ENCODE data around the gene YEATS2.
"Not testable (repeated sequence)": the region's sequence is repeated elsewhere in the genome, so short reads cannot be mapped to it uniquely, and the experiment has no call there.

Gene YEATS2

DNA sequence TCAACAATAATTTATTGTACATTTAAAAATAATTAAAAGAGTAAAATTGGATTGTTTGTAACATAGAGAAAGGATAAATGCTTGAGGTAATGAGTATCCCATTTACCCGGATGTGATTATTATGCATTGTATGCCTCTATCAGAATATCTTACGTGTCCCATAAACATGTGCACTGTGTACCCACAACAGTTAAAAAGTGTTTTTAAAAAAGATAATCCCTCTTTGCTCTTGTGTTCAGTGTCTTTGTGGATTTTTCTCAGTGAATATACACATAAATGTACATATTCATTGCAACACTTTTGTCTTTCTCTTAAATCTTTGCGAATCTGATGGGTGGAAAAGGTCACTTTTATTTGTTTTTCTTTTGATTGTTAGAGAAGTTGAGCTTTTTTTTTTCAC, 20.4 kb downstream of the YEATS2 start:
- DNase-seq, result no peak

DNA sequence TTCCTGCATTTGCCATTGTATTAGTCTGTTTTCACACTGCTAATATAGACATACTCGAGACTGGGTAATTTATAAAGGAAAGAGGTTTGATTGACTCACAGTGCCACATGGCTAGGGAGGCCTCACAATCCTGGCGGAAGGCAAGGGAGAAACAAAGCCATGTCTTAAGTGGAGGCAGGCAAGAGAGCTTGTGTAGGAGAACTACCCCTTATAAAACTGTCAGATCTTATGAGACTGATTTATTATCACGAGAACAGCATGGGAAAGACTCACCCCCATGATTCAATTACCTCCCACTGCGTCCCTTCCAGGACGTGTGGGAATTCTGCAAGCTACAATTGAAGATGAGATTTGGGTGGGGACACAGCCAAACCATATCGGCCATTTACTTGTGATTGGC, 27.8 kb downstream of the YEATS2 start:
- DNase-seq, result no peak

DNA sequence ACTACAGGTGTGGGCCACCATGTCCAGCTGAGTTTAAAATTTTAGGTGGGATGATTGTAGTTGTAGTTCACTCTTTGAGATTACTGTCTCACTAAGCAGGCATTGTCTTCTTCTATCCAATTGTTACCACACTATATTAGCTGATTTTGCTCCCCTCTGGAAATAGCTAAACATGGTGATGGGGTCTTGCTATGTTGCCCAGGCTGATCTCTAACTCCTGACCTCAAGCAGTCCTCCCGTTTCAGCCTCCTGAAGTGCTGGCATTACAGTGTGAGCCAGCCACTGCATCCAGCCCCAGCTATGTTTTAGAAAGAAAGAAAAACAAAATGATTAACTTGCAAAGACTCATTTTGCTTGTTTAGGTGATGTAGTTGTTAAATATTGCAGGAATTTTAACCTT, 30.6 kb downstream of the YEATS2 start:
- DNase-seq, result no peak

DNA sequence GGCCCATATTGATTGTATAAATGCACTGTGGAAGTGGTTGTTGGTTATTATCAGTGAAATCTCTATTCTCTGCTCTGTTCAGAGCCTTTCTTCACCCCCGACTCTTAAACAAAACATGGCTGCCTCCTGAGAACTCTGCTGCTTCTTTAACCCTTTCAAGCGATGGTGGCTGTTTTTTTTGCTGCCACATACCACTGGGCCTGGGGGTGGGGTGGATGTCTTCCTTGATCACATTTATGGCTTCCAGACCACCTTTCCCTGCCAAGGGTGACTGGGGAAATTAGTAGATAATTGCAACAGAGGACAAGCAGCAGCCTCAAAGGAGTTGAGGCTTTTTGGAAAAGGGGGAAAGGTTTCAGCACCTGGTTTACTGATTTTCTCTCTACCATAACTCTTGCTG, 32.8 kb downstream of the YEATS2 start:
- DNase-seq, result no peak

DNA sequence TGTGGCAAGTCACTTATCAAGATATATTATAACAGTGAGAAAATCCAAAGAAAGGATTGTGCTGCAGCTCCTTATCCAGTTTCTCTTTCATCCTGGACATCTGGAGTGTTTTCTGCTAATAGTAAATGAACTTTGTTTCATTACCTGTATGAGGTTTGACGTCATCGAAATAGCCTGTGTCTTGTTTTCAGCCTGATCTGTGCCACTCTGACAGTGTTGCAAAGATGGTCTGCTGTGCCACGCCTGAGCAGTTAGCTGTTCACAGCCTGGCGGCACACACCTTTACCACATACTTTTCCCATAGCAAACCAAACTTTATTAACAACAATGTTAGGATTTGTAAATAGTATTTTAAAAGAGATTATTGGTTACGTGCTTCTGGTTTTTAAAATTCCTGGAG, 34.0 kb downstream of the YEATS2 start:
- DNase-seq, result no peak

DNA sequence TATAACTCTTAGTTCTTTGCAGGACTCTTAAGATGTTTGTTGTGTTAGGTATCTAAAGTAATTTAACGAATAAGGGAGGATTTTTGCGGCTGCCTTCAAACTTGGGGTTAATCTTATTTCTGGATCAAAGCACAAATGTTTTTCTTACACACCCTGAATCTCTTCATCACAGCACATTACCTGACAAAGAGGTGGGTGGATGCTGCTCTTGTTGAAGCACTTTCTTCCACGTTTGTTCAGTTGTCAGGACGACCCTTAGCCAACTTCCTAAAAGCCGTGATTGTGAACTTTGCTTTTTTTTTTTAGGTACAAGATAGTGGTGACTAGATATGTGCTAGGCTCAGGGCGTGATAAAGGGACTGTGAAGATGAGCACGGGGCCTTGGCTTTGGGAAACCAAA, 36.0 kb downstream of the YEATS2 start:
- no peak for DNase-seq

DNA sequence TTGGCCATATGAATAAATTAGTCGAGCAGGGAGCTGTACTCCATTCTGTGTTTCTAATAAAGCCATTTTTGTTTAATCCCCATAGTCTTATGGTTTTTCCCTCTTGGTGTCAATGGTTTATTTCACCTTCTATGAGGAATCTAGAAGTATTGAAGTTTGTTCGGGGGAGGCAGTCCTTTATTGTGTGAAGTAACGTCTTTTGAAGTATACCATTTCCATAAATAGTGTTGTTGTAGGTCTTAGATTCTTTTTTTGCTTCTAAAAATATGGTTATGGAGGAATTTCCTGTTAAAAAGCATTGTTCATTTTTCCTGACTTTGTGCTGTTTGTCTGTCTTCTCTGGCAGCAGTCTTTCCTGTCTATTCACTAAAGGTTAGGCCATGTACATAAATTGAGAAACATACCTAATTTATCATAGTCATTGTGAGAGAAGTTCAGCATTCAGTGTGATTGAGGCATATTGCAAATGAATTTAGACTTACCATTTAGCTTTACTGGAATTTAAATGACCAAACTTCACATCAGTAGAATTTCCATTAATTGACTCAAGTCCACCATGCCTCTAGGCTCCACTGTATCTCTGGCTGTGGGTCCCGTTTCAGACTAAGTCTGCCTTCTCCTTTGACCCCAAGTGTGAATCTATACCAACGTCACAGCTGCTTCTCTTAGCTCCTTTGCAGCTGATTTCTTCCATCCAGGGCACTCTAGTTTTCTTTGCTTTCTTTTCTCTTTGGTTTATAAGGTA, 37.3 kb downstream of the YEATS2 start:
- DNase-seq, result no peak

DNA sequence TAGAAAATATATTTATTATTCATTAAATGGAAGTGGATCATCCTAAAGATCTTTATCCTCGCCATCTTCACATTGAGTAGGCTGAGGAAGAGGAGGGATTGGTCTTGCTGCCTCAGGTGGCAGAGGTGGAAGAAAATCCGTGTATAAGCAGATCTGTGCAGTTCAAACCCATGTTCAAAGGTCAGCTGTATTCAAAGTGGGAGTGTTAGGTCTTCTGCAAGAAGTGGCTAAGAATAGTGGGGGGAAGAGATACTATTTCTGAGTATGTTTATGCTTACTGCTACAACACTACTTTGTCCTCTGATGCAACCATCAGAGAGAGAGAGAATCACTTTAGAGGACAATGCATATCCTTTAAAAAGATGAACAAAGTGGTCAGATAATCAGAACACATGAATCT, 39.5 kb downstream of the YEATS2 start:
- no peak for DNase-seq

DNA sequence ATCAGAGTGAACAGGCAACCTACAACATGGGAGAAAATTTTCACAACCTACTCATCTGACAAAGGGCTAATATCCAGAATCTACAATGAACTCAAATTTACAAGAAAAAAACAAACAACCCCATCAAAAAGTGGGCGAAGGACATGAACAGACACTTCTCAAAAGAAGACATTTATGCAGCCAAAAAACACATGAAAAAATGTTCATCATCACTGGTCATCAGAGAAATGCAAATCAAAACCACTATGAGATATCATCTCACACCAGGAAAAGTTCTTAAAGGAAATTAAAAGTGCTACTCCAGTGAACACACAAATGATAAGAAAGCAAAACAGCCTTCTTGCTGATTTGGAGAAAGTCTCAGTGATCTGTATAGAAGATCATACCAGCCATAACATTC, 42.6 kb downstream of the YEATS2 start:
- DNase-seq, result not testable (repeated sequence)

DNA sequence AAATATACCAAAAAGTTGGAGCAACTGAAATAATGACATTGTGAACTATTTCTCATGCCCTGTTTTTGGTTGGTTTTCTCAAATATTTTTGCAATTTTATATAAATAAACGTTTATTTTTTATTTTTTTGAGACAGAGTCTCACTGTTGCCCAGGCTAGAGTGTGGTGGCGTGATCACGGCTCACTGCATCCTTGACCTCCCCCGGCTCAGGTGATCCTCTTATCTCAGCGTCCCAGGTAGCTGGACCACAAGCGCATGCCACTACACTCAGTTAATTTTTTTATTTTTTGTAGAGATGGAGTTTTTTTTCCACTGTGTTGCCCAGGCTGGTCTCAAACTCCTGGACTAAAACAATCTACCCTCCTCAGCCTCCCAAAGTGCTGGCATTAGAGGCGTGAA, 45.6 kb downstream of the YEATS2 start:
- DNase-seq, result no peak

DNA sequence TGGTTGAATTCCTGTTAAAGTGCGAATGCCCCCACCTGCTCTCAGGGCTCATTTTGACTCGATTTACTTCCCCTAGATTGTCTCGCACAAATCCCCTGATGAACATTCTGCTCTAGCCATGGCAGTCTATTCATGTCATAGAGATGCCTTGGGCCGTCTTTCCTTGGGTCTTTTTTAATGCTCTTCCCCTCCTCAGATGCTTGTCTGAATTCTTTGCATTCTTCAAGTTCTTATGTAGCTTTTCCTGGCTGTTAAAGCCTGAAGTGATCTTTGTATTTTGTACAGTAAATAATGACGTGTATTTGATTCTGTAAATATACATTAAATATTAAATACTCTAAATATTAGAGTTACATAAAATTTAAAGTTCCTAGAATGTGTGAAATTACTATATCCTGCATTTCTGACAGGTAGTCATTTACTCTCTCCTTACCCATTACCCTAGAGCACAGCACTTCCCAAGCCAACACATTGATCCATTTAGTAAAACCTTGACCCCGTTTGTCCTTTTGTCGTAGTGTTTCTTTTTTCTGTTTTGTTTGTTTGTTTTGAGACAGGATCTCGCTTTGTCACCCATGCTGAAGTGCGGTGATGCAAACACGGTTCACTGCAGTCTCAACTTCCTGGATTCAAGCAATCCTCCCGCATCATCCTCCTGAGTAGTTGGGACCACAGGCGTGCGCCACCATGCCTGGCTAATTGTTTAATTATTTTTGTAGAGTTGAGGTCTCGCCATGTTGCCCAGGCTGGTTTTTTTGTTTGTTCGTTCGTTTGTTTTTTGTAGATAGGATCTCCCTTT, 47.9 kb downstream of the YEATS2 start:
- no peak for DNase-seq

DNA sequence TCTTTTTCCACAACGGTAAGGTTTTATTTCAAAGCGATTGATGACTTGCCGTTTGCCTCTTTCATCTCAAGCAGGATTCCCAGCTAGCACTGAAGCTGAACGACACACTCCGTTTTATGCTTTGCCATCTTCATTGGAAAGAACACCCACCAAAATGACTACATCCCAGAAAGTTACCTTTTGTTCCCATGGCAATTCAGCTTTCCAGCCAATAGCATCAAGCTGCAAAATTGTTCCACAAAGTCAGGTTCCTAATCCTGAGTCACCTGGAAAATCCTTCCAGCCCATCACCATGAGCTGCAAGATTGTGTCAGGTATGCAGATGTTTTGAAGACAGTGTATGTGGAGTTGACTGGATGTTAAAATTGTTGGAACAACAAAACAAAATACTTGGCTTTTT, 56.5 kb downstream of the YEATS2 start:
- no peak for DNase-seq

DNA sequence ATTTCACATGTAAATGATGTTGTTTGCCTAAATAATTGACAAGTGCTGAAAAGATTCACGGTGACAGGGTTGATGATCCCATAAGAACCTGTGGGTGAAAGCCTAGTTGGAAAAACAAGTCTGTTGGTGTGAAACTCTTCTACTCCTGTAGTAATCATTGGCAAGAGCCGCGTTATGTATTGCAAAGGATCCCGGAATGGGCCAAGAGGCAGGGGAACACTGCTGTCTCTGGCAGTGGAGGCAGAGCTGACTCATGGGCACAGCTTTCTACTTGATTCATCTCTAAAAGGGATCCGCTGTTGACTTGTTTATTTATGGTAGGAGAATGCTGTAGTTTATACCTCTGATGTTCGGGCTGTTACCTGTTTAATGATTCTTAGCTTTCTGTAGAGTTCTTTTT, 64.7 kb downstream of the YEATS2 start:
- DNase-seq, result no peak

DNA sequence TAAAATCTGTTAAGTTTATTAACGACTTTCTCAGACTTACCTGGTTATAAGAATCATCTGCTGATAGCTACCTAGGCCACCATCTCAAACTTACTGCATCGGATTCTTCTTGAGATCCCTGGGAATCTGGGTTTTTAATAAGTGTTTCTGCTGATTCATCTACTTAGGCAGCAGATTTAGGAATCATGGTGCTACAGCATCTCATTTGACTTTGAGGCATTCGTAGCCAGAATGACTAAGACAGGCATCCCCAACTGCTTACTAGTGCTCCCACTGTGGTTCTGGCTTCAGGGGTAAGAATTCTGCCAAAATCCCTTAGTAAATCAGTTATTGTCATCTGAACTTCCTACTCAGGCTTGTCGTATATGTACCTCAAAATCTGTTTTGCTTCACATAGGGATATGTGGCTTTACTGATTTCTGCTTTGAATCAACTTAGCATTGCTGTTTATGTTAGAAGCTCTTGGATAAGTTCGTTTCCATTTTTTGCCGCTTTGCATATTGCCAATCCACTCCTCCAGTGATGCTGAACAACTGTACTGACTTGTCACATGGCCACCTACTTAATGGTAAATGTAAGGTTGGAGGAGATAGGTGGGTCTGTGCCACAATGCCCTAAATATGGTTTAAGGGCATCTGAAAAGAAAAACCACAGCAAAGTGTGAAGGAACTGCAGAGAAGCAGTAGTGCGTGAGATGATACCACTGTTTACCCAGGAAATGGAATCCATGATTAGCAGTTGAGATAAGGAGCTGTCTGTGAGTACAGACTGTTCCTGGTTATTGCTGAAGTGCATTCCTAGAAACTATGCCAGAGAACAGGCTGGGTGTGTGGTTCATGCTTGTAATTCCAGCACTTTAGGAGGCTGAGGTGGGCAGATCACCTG, 67.5 kb downstream of the YEATS2 start:
- DNase-seq, result no peak

DNA sequence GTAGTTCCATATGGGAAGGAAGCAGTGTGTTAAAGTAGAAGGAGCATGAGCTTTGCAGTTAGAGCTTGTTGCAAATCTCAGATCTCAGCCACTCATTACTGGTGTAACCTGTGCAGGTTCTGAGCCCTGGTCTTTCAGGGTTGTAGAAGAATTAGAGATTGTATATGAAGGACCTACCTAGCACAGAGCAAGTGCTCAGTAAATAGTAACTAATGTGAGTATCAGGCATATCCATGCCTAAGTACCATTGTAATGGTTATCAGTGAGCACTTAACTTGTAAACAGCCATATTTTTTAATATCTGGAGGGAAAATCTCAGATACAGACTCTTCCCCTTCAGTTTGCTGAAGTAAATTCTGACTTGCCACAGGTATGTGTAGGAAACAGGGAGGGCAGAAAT, 68.5 kb downstream of the YEATS2 start:
- DNase-seq, result no peak

DNA sequence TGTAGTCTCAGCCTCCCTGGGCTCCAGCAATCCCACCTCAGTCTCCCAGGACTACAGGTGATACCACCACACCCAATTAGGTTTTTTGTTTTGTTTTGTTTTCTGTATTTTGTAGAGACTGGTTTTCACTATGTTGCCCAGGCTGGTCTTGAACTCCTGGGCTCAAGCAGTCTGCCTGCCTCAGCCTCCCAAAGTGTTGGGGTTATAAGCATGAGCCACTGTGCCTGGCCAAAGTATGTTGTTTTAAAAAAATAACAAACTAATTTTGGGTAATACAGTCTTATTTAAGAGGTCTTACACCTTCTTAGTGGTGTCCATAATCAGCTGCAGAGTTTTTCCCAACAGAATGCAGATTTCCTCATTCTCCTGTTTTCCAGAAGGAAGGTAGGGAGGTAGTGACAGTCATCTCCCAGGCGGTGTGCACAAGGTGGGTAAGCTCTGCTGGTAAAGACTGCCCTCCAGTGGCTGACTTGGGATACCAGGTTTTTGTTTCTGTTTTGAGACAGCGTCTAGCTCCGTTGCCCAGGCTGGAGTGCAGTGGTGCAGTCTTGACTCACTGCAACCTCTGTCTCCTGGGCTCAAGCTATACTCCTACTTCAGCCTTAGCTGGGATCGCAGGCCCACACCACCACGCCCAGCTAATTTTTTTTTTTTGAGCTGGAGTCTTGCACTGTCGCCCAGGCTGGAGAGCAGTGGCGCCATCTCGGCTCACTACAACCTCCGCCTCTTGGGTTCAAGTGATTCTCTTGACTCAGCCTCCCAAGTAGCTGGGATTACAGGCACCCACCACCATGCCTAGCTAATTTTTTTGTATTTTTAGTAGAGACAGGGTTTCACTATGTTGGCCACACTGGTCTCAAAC, 69.4 kb downstream of the YEATS2 start:
- peak; percentile 28 for DNase-seq

DNA sequence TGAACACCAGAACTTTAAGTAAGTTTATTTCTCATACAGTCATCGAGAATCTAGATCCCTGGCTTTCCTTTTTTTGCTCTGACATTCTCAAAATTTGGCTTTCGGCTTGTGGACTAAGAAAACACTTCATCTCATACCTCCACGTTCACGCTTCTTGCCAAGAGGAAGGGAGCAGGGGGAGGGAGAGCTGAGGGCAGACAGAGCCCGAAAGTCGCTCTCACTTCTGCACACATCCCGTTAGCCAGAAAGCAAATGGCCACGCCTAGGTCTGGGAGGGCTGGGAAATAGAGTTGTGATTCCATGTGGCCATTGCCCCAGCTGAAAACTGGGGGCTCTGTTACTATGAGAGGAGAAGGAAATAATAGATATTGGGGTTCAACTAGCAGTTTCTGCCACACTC, 70.5 kb downstream of the YEATS2 start:
- no peak for DNase-seq

DNA sequence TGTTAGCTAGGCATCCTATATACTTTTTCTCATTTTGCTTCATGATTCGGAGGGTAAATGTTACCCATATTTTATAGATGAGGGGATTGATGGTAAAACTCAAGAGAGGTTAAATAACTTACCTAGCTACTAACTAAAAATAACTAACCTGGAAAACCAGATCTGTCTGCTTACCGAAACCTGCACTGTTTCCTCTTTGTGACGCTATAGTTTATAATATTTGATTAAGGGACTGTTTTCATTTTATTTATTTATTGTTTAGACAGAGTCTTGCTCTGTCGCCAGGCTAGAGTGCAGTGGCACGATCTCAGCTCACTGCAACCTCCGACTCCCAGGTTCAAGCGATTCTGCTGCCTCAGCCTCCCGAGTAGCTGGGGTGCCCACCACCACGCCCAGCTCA, 71.9 kb downstream of the YEATS2 start:
- no peak for DNase-seq

DNA sequence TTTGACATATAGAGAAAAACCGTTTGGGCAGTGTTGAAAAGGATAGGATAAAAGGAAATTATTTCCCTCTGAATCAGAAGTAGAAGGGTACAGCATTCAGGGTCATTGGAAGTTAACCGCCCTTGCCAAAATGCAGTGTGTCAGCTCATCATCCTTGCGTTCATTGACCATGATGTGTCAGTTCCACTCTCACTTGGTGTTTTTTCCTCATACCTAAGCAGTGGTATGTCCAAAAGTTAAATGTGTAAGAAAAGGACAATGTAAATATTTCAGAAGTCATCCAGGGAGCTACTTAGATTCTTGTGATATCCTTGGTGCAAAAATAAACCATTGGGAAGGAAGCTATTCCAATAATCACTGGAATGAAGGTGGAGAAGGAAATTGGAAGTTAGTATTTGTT, 77.0 kb downstream of the YEATS2 start:
- no peak for DNase-seq

DNA sequence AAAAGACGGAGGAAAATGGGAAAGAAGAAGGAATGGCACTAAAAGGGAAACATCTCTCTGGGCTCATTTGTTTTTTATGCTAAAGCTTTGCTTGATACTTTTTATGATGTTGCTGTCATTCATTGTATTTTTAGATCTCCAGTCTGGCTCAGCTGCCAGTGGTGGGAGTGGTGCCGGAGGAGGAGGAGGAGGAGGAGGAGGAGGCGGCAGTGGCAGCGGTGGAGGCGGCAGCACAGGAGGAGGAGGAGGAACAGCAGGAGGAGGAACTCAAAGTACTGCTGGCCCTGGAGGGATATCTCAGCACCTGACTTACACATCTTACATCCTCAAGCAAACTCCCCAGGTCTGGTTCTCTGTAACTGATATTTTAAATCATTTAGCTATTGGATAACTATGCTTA, 78.2 kb downstream of the YEATS2 start:
- DNase-seq, result no peak

DNA sequence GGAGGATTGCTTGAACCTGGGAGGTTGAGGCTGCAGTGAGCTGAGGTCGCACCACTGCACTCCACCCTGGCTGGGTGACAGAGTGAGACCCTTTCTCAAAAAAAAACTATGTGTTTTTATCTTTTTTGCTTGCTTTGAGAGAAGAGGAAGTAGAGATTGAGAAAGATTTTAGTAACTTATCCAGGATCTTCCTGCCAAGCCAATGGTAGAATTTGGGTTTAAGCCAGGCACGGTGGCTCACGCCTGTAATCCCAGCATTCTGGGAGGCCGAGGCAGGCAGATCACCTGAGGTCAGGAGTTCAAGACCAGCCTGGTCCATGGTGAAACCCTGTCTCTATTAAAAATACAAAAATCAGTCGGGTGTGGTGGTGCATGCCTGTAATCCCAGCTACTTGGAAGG, 78.9 kb downstream of the YEATS2 start:
- DNase-seq, result not testable (repeated sequence)

DNA sequence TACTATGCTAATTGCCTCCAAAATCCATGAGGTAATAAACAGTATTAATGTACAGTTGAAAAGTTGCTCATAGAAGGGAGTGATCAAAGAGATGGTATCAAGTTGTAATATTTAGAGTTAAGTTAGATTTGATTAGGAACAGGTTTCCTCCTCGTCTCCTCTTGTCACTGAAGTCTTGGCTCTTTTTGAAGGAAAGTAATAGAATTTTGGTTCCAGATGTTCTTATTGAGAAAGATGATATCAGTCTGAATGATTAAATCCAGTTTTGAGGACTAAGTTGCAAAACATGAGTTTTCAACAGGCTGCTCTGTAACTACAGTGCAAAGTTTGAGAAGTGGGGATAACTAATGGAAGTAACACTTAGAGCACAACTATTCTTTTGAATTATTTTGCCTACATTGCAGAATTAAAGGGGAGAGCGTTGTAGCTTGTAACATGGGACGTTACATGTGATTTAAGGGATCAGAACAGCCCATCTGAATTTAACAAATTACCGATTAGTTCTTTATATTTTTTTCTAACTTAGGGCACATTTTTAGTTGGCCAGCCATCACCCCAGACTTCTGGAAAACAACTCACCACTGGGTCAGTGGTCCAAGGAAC, 79.5 kb downstream of the YEATS2 start:
- no peak for DNase-seq

Measured in DMS79 (cell line).